HepG2 (cell line): ENCODE measurements around the gene ZNF75A. TPM values are rescaled to one million over a fixed set of nuclear protein-coding genes. Genes with fewer than 3 reads are reported as not detected.

Source experiments
- ATAC-seq: fragments of 200-7000 bp; cut with Tn5 transposase; 3 replicates; pipeline ENCODE4 v1.9.1; 2020; ENCODE audit warnings: mild to moderate bottlenecking, moderate library complexity
- BruUV-seq: library from RNA; stranded (reverse); fragments of 400-500 nt; replicated peaks from 2 replicates; lab custom pipeline; 2021; lab: Mats Ljungman, UMichigan
- CTCF ChIA-PET: fragments of 300-600 bp; formaldehyde crosslinking; extraction: SDS; loops from one replicate; lab custom pipeline; 2021; ENCODE audit warnings: low total read pairs, inconsistent platforms, low intra/inter-chr PET ratio; lab: Yijun Ruan, JAX
- POLR2A ChIA-PET: fragments of 350-600 bp; sonication (Branson Sonifier 250); formaldehyde crosslinking; loops from one replicate; lab custom pipeline; 2020; ENCODE audit warnings: antibody characterized with exemption, inconsistent platforms; lab: Yijun Ruan, JAX
- DNase-seq: peaks from one replicate; pipeline ENCODE4 v3.0.0-alpha.2; 2015; ENCODE audit warnings: low spot score
- FAIRE-seq: peaks from 3 replicates; lab custom pipeline; 2011; peaks lifted over from hg19 to GRCh38; lab: Jason Lieb, UNC
- H2AFZ ChIP-seq: one replicate; pipeline ENCODE4 v1.6.1; 2011; ENCODE audit warnings: low read length, inconsistent platforms
- H3K27ac ChIP-seq: fragments of 300-600 bp; 3 replicates; pipeline ENCODE4 v1.8.0; 2011; ENCODE audit warnings: mixed run types, mild to moderate bottlenecking, mixed read lengths, low read length, inconsistent platforms; ENCODE audit not compliant: insufficient read depth; ENCODE audit errors: extremely low read length
- H3K27me3 ChIP-seq, 2 experiments: fragments of 200-600 bp in 1 of 2; 2 replicates in 1 of 2; 3 replicates in 1 of 2; pipeline versions ENCODE4 v1.6.0 to v1.8.0; 2011; ENCODE audit warnings: low read length in 2 of 2, mild to moderate bottlenecking in 2 of 2, moderate library complexity in 2 of 2, inconsistent platforms in 1 of 2; ENCODE audit not compliant: insufficient read depth in 2 of 2, control insufficient read depth in 1 of 2
- H3K36me3 ChIP-seq, 2 experiments: fragments of 200-600 bp in 1 of 2; replicated peaks in 1 of 2; 2 replicates in 1 of 2; 3 replicates in 1 of 2; pipeline versions ENCODE4 v1.5.1 to v1.8.0; 2011; ENCODE audit warnings: low read length in 2 of 2, inconsistent platforms in 1 of 2; ENCODE audit not compliant: insufficient read depth in 2 of 2, control insufficient read depth in 1 of 2
- H3K4me1 ChIP-seq: 2 replicates; pipeline ENCODE4 v1.5.1; 2012; ENCODE audit warnings: low read length, inconsistent platforms; ENCODE audit not compliant: insufficient read depth
- H3K4me2 ChIP-seq: 2 replicates; pipeline ENCODE4 v1.6.0; 2011; ENCODE audit warnings: low read depth, low read length, inconsistent platforms
- H3K4me3 ChIP-seq, 3 experiments: fragments of 200-600 bp in 1 of 3; sonication (generic), shearing (Covaris generic) in 1 of 3; replicated peaks in 1 of 3; 2 replicates each; pipeline ENCODE4 v1.5.1; 2011 to 2016; ENCODE audit warnings: low read length in 3 of 3, inconsistent platforms in 2 of 3, low read depth in 2 of 3, mild to moderate bottlenecking in 2 of 3, control low read depth in 1 of 3, mixed read lengths in 1 of 3; ENCODE audit not compliant: insufficient read depth in 1 of 3
- H3K79me2 ChIP-seq: one replicate; pipeline ENCODE4 v1.6.1; 2011; ENCODE audit warnings: low read length, inconsistent platforms; ENCODE audit not compliant: insufficient read depth
- H3K9ac ChIP-seq: 2 replicates; pipeline ENCODE4 v1.6.0; 2011; ENCODE audit warnings: mild to moderate bottlenecking, low read depth, low read length, inconsistent platforms; ENCODE audit not compliant: insufficient read depth
- H3K9me3 ChIP-seq: 2 replicates; pipeline ENCODE4 v1.5.1; 2012; ENCODE audit warnings: mild to moderate bottlenecking, low read length
- H4K20me1 ChIP-seq: 2 replicates; pipeline ENCODE4 v1.6.0; 2011; ENCODE audit warnings: inconsistent platforms, mild to moderate bottlenecking, low read length, moderate library complexity; ENCODE audit not compliant: insufficient read depth
- ESRRA ChIP-seq: sonication (generic); formaldehyde crosslinking; IDR thresholded peaks from 2 replicates; pipeline ENCODE4 v1.5.1; 2020; ENCODE audit warnings: mild to moderate bottlenecking, low read depth, missing genetic modification reagents
- FOXM1 ChIP-seq: sonication (generic); formaldehyde crosslinking; IDR thresholded peaks from 2 replicates; pipeline ENCODE4 v1.5.0; 2020; ENCODE audit warnings: missing genetic modification reagents
- IRF2 ChIP-seq: IDR thresholded peaks from 2 replicates; pipeline ENCODE4 v1.6.1; 2018; ENCODE audit warnings: missing genetic modification reagents, missing compliant biosample characterization
- NFATC3 ChIP-seq: sonication (generic); formaldehyde crosslinking; IDR thresholded peaks from 2 replicates; pipeline ENCODE4 v1.5.1; 2020; ENCODE audit warnings: mild to moderate bottlenecking, missing genetic modification reagents
- RBAK ChIP-seq: sonication (generic); formaldehyde crosslinking; IDR thresholded peaks from 2 replicates; pipeline ENCODE4 v1.5.1; 2020; ENCODE audit warnings: mild to moderate bottlenecking, missing genetic modification reagents
- RFX1 ChIP-seq: fragments of 450-650 bp; IDR thresholded peaks from 2 replicates; pipeline ENCODE4 v1.6.1; 2017
- SIN3B ChIP-seq: fragments of 150-350 bp; IDR thresholded peaks from 2 replicates; pipeline ENCODE4 v1.6.1; 2014; ENCODE audit warnings: low read length
- SMAD9 ChIP-seq: sonication (generic); formaldehyde crosslinking; IDR thresholded peaks from 2 replicates; pipeline ENCODE4 v1.5.1; 2020; ENCODE audit warnings: mild to moderate bottlenecking, missing genetic modification reagents
- STAG1 ChIP-seq: sonication (generic); formaldehyde crosslinking; IDR thresholded peaks from 2 replicates; pipeline ENCODE4 v1.4.0; 2020; ENCODE audit warnings: missing genetic modification reagents
- ZNF225 ChIP-seq: sonication (generic); formaldehyde crosslinking; IDR thresholded peaks from 2 replicates; pipeline ENCODE4 v1.4.0; 2020; ENCODE audit warnings: mild to moderate bottlenecking, missing genetic modification reagents
- WGBS: methylation state at CpG from one replicate; pipeline ENCODE4 v1.1.6; 2017; ENCODE audit warnings: low lambda C conversion rate; 5-methylcytosine and 5-hydroxymethylcytosine counted together
- in situ Hi-C: cut with HindIII; loops from 2 replicates; pipeline ENCODE4 v1.10.0; 2017; ENCODE audit warnings: low pct_unique_long_range_greater_than_20kb; ENCODE audit not compliant: extremely low pct_ligation_motif_present
- intact Hi-C: fragments of 100-400 bp; cut with micrococcal nuclease; formaldehyde crosslinking; loops from one replicate; pipeline ENCODE4 v1.10.0; 2022; ENCODE audit not compliant: unreplicated experiment
- polyA plus RNA-seq, 8 experiments: library from polyadenylated mRNA; depleted of rRNA in 3 of 8; stranded (reverse) in 7 of 8; unstranded in 1 of 8; fragments of >200 nt; fragmentation: Illumina TruSeq in 4 of 8; extraction: Trizol in 4 of 8; gene quantifications; 2 replicates each; pipeline versions ENCODE4 v1.2.1 to v1.2.3, GENCODE V29; 2011 to 2016; ENCODE audit warnings: low read depth in 4 of 8, missing spikeins in 1 of 8, mixed read lengths in 1 of 8; ENCODE audit not compliant: insufficient read depth in 1 of 8
- total RNA-seq, 5 experiments: library from RNA; depleted of rRNA; stranded (reverse); fragments of >200 nt; fragmentation: Illumina TruSeq; extraction: Trizol; gene quantifications; 2 replicates each; pipeline ENCODE4 v1.2.3, GENCODE V29; 2016; ENCODE audit warnings: low read depth in 1 of 5

The ZNF75A gene
- total and polyA plus RNA-seq, 2 of the 13 experiments (the other 11 are each of a cell fraction or from before 2014, with no cell fraction given): 1.4 to 2.1 TPM

GRCh38 chr16:3355589-3355988 lies 50.3 kb downstream of the ZNF75A start, which contains the start of gene OR2C1:
TSS of gene OR2C1 (plus strand) at chr16:3355889. CDS start at chr16:3355941, 52 bp downstream.
- 38% methylated on average over 3 of the region's 3 CpGs for whole genome bisulfite sequencing
- no peak within 1 kb of the TSS for H3K4me2 ChIP-seq
- H2AFZ ChIP-seq: no peak within 1 kb of the TSS
- intact Hi-C loops (no loop called here), in situ Hi-C loops (no loop called here)
- no TSS peak for BruUV-seq
- H3K9ac ChIP-seq: no peak within 1 kb of the TSS
- DNase-seq (no peak), ATAC-seq (no peak), FAIRE-seq (no peak)
- peaks cover 2 to 6% of the 10 kb centered on the region in 2 experiments; a peak in 2 of 5 replicates for H3K27me3 ChIP-seq
- ChIA-PET CTCF (no interaction called here), POLR2A (interaction anchor here (1.5 kb wide), 1 partner anchor 9 kb away, joined by 4 read pairs; no protein-coding TSS in a partner anchor)
- no peaks in the 10 kb centered on the region for H3K4me1 ChIP-seq
- H3K9me3 ChIP-seq: no peaks in the 10 kb centered on the region
- TF ChIP-seq RFX1: no peak
- H3K27ac ChIP-seq: no peak within 1 kb of the TSS
- H3K36me3 ChIP-seq: no peaks in the 10 kb centered on the region
- no peak within 1 kb of the TSS for H3K4me3 ChIP-seq
- H3K79me2 ChIP-seq: no peaks in the 10 kb centered on the region
- H4K20me1 ChIP-seq: no peaks in the 10 kb centered on the region

- TF ChIP-seq FOXM1 (CRISPR knock-in tag): no peak
- no peak for TF ChIP-seq STAG1 (CRISPR knock-in tag)
- no peak for TF ChIP-seq SIN3B
- TF ChIP-seq NFATC3 (CRISPR knock-in tag): no peak
- TF ChIP-seq RBAK (CRISPR knock-in tag): no peak
- TF ChIP-seq IRF2 (CRISPR knock-in tag): no peak
- TF ChIP-seq ESRRA (CRISPR knock-in tag): no peak
- TF ChIP-seq SMAD9 (CRISPR knock-in tag): no peak
- TF ChIP-seq ZNF225 (CRISPR knock-in tag): no peak
- WGBS: 69% methylated on average over 8 of the region's 10 CpGs
- Histone ChIP-seq H3K27me3 (peaks cover 2 to 11% of the 10 kb centered on the region in 2 experiments; a peak in 3 of 5 replicates), H3K27ac (no peak overlapping the region), H3K4me1 (no peaks in the 10 kb centered on the region), H3K4me2 (no peak overlapping the region), H3K79me2 (no peaks in the 10 kb centered on the region), H3K9me3 (no peaks in the 10 kb centered on the region), H4K20me1 (no peaks in the 10 kb centered on the region), H3K9ac (no peak overlapping the region), H3K36me3 (no peaks in the 10 kb centered on the region), H3K4me3 (no peak overlapping the region), H2AFZ (no peak overlapping the region)
- intact Hi-C loops: no loop called here
- ATAC-seq: no peak
- no peak for DNase-seq
- POLR2A ChIA-PET: interaction anchor here (1.5 kb wide), 1 partner anchor 9 kb away, joined by 4 read pairs; no protein-coding TSS in a partner anchor
- CTCF ChIA-PET: no interaction called here
- no peak for FAIRE-seq
- in situ Hi-C loops: no loop called here
- BruUV-seq: no TSS peak
Measured at GRCh38 chr16:3356118-3356517, 50.8 kb downstream of the ZNF75A start.
